GM19099 (cell line): ENCODE results near the gene NAPSA.

ENCODE experiments used
- POLR2A ChIP-seq: IDR thresholded peaks from 3 replicates; pipeline ENCODE4 v1.6.1; 2011; ENCODE audit warnings: low read depth; ENCODE audit not compliant: insufficient read length; ENCODE audit errors: extremely low read depth

The NAPSA gene

DNA sequence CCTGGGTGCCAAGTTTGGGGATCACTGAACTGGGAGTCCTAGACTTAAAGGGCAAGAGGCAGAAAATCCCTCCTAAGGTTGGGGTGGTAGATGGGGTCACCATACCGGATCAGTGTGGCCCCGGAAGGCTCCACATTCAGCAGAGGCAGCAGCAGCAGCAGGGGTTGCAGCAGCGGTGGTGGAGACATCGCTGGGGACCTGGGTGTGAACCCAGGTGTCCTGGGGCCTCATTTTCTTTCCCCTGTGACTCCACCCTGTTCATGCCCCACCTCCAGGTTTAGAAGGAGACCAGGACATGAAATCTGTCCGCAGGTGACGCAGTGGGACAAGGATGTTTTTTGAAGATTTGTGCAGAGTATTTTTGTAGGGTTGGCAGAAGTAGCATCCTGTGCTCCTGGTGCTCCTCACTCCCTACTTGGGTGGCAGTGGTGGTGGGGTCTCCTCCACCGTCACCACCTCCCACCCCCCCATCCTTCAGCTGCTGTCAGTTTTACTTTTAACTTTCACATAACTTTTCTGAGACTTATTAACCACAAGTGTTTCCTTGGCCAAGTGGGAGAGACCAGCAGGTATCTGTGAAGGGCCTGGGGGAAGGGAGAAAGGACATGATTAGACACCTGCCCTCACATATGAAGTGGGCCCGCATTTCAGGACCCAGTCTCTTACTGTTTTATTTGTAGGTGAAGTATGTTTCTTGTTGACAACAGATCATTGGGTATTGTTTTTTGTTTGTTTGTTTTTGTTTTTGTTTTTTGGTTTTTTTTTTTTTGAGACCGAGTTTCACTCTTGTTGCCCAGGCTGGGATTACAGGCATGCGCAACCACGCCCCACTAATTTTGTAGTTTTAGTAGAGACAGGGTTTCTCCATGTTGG, at the start of gene NAPSA:
TSS of gene NAPSA (minus strand) at position 206 of the 873 bp plus-strand sequence. CDS start at position 188, 18 bp downstream.
- no peak for TF ChIP-seq POLR2A

DNA sequence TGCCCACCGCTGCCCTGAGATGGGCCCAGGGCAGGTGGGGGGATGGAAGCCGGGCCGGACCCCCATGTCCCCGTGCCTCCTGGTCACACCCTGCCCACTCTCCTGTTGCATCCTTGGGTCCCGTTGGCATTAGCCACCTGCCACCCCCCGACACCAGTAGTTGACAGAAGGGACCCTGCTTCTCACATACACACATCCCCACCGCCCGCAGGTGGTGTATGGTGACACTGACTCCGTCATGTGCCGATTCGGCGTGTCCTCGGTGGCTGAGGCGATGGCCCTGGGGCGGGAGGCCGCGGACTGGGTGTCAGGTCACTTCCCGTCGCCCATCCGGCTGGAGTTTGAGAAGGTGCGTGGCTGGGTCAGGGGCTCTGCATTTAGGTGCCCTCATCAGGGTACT, 48.1 kb upstream of the NAPSA start:
- no peak for TF ChIP-seq POLR2A

DNA sequence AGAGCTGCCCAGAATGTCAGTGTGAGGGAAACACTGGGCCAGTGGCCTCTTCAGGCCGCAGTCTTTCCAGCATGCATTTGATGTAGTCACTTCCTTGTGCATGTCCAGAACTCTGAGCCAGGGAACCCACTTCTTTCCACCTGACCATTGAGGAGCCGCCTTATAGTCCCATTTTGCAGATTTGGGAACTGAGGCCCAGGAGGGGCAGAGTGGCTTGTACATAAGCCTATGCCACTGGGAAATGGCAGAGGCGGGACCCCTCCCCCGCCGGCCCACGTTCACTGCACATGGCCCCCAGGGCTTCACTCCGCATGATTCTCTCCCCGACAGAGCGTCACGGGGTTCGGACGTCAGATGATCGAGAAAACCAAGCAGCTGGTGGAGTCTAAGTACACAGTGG, 47.7 kb upstream of the NAPSA start:
- TF ChIP-seq POLR2A: no peak

DNA sequence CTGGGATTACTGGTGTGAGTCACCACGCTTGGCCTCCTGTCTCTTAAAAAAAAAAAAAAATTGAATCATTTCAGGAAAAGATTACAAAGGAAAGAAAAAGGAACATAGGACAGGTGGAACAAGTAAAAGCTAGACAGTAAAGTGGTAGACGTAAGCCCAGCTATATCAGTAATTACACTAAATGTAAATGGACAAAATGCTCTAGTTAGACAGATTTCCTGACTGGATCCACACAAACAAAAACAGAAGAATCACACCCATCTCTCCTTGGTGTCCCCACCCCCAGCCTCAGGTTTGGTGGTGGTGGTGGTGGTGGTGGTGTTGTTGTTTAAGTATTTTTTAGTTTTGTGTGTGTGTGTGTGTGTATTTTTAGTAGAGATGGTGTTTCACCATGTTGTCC, 47.0 kb upstream of the NAPSA start:
- TF ChIP-seq POLR2A: no peak

DNA sequence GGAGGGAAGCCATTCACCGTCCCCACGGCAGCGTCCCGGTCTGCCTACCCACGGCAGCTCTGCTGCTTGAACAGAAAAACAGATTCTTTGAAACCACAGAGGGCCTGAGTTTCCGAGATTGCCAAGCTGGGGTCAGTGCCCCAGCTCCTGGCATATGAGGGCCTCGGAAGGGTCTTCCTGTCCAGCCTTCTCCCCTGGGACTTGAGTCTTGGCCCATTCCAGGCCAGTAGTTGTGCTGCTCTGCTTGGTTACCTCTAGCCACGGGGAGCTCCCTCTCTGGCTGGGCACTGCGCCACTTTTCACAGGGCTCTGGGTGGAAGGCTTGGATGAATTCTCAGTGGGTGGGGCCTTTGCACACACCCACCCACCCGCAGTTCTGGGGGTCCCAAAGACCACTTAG, 44.7 kb upstream of the NAPSA start:
- TF ChIP-seq POLR2A: no peak

DNA sequence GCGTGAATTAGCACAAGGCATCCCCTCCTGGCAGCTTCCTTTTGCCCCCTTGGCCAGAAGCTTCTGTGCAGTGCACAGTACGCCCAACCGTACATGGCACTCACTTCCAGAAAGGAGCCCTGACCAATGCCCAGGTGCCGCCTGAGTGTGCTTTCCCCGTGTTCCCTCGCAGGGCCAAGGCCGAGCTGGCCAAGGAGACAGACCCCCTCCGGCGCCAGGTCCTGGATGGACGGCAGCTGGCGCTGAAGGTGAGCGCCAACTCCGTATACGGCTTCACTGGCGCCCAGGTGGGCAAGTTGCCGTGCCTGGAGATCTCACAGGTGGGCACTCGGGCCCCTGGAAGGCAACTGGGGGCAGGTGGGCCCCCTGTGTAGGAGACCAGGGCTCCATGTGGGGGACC, 43.9 kb upstream of the NAPSA start:
- no peak for TF ChIP-seq POLR2A

DNA sequence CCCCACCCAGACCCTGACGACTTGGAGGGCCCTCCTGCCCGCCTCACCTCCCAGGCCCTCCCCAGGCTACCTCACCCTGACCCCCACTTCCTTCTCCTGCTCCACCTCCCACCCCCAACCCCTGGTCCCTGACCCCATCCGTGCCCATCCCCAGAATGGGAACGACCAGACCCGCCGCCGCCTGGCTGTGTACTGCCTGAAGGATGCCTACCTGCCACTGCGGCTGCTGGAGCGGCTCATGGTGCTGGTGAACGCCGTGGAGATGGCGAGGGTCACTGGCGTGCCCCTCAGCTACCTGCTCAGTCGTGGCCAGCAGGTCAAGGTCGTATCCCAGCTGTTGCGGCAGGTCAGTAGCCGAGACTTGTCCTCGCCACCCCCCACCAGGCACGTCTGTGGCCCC, 41.4 kb upstream of the NAPSA start:
- TF ChIP-seq POLR2A: no peak

DNA sequence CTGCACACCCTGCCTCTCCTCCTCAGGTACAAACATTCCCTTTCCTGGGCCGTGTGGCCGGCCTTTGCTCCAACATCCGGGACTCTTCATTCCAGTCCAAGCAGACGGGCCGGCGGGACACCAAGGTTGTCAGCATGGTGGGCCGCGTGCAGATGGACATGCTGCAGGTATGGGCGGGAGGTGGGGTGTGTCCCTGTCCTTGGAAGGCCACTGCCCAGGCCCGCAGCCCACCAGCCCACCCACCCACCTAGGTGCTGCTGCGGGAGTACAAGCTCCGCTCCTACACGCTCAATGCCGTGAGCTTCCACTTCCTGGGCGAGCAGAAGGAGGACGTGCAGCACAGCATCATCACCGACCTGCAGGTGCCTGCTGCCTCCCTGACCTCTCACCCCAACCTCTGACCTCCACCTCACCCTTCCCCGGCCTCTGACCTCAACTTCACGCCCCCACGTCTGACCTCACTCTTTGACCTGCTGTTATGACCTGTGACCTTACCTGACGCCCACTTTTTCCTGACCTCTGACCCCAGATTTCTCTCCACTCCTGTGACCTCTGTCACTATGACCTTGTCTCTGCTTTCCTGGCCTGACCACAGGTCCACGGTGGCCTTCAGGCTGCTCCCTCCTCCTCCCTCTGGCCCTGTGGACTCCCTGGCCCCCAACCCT, 40.8 kb upstream of the NAPSA start:
- TF ChIP-seq POLR2A: no peak

DNA sequence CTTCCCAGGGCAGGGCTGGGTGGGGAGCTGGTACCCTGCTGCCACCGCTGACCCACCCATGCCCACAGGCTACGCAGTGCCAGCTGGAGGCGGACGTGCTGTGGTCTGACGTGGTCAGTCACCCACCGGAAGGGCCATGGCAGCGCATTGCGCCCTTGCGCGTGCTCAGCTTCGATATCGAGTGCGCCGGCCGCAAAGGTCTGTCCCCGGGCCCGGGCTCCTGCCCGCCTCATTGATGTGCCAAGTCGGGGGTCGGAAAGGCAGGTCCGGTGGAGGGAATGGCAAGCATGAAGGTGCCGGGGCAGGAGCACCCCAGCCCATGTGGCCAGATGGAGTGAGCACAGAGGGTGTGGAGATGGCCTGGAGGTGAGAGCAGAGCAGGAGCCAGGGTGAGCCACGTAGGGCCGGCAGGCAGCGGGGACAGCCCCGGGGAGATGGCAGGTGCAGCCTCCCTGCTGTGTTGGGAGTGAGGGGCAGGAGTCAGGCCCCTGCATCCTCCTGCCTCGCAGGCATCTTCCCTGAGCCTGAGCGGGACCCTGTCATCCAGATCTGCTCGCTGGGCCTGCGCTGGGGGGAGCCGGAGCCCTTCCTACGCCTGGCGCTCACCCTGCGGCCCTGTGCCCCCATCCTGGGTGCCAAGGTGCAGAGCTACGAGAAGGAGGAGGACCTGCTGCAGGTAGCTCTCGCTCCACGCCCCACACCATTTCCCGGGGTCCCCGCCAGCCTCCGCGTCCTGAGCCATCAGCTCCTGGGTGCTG, 37.3 kb upstream of the NAPSA start:
- no peak for TF ChIP-seq POLR2A

DNA sequence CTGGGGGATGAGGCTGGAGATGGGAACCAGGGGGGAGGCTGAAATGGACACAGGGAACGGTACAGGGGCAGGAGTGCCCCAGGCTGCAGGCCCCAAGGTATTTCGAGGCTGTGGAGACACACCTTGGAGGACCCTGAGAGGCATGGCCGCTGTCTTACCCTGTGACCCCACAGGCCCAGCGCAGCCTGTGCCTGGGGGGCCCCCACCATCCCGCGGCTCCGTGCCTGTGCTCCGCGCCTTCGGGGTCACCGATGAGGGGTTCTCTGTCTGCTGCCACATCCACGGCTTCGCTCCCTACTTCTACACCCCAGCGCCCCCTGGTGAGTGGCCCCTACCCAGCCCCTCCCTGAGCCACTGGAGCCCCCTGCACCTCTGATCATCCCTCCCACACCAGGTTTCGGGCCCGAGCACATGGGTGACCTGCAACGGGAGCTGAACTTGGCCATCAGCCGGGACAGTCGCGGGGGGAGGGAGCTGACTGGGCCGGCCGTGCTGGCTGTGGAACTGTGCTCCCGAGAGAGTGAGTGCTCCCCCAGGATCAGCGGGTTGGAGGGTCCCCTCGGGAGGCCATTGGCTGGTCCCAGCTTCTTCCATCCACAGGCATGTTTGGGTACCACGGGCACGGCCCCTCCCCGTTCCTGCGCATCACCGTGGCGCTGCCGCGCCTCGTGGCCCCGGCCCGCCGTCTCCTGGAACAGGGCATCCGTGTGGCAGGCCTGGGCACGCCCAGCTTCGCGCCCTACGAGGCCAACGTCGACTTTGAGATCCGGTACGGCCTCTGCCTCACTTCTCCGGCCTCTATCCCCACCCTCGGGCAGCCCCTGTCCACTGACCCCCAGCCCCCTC, 36.4 kb upstream of the NAPSA start:
- TF ChIP-seq POLR2A: no peak

DNA sequence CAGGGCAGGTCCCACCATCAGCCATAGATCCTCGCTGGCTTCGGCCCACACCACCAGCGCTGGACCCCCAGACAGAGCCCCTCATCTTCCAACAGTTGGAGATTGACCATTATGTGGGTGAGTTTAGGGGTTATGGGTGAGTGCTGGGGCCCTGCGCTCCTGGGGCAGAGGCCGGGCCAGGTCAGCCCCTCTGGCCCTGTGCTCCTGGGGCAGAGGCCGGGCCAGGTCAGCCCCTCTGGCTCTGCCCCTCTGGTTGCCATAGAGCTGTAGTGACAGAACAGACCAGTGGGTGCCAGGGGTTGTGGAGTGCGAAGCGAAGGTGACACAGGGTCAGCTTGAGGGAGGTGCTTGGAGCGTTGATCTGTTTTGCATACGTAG, 33.9 kb upstream of the NAPSA start:
- TF ChIP-seq POLR2A: no peak

DNA sequence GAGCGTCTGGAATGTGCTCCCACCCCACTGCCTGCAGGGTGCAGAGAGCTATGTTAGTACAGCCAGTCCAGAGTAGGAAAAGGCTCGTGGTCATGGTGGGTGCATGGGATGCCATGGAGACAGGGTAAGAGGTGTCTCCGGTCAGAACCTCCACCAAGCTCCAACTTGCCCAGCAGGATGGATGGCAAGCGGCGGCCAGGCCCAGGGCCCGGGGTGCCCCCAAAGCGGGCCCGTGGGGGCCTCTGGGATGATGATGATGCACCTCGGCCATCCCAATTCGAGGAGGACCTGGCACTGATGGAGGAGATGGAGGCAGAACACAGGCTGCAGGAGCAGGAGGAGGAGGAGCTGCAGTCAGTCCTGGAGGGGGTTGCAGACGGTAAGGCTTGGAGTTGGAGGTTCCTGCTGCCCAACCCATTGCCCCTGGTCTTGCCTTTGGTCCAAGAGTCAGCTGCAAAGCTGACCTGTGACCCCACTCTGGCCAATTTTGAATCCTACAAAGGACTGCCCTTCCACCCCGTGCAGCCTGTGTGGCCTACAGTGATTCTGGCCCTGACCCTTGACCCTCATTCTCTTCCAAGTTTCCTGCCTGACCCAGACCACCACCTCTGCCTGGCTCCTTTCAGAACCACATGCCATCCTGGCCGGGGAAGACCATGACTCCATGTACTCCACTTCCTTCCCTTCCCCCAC, 33.4 kb upstream of the NAPSA start:
- no peak for TF ChIP-seq POLR2A

DNA sequence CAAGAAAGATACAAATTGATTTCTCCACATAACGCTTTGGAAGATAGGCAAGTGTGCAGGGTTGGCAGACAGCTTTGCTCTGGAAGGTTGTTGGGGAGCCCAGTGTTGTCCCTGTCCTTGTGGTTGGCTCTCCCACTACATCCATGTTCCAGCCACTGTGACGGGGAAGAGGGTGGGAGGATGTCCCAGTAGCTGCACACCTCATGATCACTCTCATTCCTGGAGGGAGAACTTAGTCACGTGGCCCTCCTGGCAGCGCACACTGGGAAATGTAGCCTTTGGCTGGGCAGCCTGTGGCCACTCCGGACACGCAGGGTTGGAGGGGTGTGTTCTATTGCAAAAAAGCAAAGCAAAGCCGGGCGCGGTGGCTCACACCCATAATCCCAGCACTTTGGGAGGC, 28.6 kb upstream of the NAPSA start:
- no peak for TF ChIP-seq POLR2A

DNA sequence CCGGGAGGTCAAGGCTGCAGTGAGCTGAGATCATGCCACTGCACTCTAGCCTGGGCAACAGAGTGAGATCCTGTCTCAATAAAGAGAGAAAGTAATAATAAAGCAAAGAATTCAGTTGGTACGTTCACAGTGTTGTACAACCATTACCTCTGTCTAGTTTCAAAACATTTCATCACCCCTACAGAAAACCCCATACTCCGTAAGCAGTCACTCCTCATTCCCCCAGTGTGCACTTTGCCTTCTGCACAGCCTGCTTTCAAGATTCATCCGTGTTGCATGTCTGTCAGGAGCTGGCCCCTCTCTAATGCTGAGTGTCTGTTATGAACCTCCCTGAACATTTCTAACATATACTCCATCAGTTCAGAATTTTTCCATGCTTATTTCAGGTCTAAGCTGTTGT, 28.1 kb upstream of the NAPSA start:
- TF ChIP-seq POLR2A: no peak
